Stomach (tissue), 9 donors: Measurements from ENCODE around the gene TFEB. TPM values are rescaled to one million over a fixed set of nuclear protein-coding genes. Genes with fewer than 3 reads are reported as not detected.

Source experiments
- DNase-seq, 2 donors: peaks; one replicate each; pipeline versions ENCODE4 v3.0.0 to v3.0.0-alpha.2; 2013 to 2019
- H3K27ac ChIP-seq, 5 donors: fragments of 200-600 bp in 4 of 5; sonication (generic) in 4 of 5; one replicate each; pipeline ENCODE4 v1.5.1; 2013 to 2019; ENCODE audit warnings: mild to moderate bottlenecking in 1 of 5, moderate library complexity in 1 of 5
- H3K27me3 ChIP-seq, 3 donors: fragments of 200-600 bp; sonication (generic); one replicate each; pipeline ENCODE4 v1.5.1; 2017 to 2019; ENCODE audit warnings: mixed run types in 1 of 3
- H3K36me3 ChIP-seq, 4 donors: fragments of 200-600 bp; sonication (generic); 1 replicate in 3 of 4; 2 replicates in 1 of 4; pipeline ENCODE4 v1.5.1; 2016 to 2019
- H3K4me1 ChIP-seq, 4 donors: fragments of 200-600 bp; sonication (generic); one replicate each; pipeline ENCODE4 v1.5.1; 2016 to 2019
- H3K4me3 ChIP-seq, 4 donors: fragments of 200-600 bp; sonication (generic) in 3 of 4; one replicate each; pipeline ENCODE4 v1.5.1; 2016 to 2019; ENCODE audit warnings: mild to moderate bottlenecking in 1 of 4
- H3K9me3 ChIP-seq, 4 donors: fragments of 200-600 bp; sonication (generic); one replicate each; pipeline ENCODE4 v1.5.1; 2016 to 2019
- EP300 ChIP-seq: sonication (generic); formaldehyde crosslinking; IDR thresholded peaks from one replicate; pipeline ENCODE4 v1.6.1; 2017; ENCODE audit warnings: antibody characterized with exemption
- POLR2A ChIP-seq, 4 donors: fragments of 450-650 bp; IDR thresholded peaks; one replicate each; pipeline ENCODE4 v1.6.1; 2016; ENCODE audit warnings: antibody characterized with exemption in 4 of 4, control low read depth in 2 of 4, mild to moderate bottlenecking in 1 of 4, moderate library complexity in 1 of 4
- POLR2AphosphoS5 ChIP-seq, 3 donors: sonication (generic); formaldehyde crosslinking; IDR thresholded peaks; one replicate each; pipeline ENCODE4 v1.6.1; 2016; ENCODE audit warnings: antibody characterized with exemption in 3 of 3
- WGBS, 5 donors: extraction: QIAGEN DNeasy Blood & Tissue Kit in 3 of 5; methylation state at CpG; one replicate each; pipeline versions ENCODE4 v1.1.5 to v1.1.7; 2013 to 2018; 5-methylcytosine and 5-hydroxymethylcytosine counted together
- intact Hi-C: fragments of 100-400 bp; cut with DNase I; formaldehyde crosslinking; loops from one replicate; pipeline ENCODE4 v1.15.1; 2023; ENCODE audit warnings: low total_unique reads
- polyA plus RNA-seq, 3 donors: library from polyadenylated mRNA; stranded (reverse); fragments of 200-250 nt; gene quantifications; one replicate each; pipeline ENCODE4 v1.2.3, GENCODE V29; 2013
- total RNA-seq, 5 donors: library from RNA; depleted of rRNA; stranded (reverse); fragments of >200 nt; gene quantifications; one replicate each; pipeline versions ENCODE4 v1.1.0 to v1.2.3, GENCODE V29; 2014 to 2016
- TF ChIP-seq, protein P1 (sequence below), 7 experiments: fragments of 450-650 bp in 4 of 7; fragments of 200-600 bp in 3 of 7; sonication (generic) in 3 of 7; IDR thresholded peaks; one replicate each; pipeline ENCODE4 v1.5.1; 2016 to 2019; ENCODE audit warnings: antibody characterized with exemption in 7 of 7, control low read depth in 2 of 7, mild to moderate bottlenecking in 1 of 7
- donor health status: healthy with polysubstance abuse.
- donor health status: Bipolar disorder and iron deficiency.
- donor health status: healthy.

Gene TFEB
- total and polyA plus RNA-seq, 8 donors: 6.4 to 130 (median 13.5) TPM

DNA sequence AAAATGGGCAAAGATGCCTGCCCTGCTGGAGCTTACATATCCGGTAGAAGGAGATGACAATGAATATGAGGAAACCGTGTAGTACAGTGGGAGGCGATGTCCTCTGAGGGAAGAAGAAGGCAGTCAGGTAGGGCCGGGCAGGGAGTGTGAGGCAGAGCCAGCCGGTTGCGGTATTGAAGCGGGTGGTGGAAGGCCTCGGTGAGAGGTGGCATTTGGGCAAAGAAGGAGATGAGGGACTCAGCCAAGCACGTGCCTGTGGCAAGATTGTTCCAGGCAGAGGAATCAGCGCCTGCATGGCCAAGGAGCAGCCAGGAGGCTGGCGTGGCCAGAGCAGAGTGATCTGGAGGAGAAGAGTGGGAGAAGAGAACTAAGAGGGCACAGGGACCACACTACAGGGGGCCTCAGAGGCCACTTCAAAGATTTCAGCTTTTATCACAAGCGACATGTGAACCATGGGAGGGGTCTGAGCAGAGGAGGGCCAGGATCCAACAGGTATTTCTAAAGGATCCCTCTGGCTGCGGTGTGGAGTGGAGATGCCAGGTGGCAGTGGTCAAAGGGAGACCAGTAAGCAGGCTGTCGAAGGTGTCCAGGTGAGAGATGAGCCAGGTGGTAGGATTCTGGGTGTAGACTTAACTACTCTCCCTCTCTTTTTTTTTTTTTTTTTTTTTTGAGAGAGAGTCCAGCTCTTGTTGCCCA lies 83.3 kb downstream of the TFEB start:
- H3K9me3 ChIP-seq: no peaks in the 10 kb centered on the region
- DNase-seq: no peak
- peaks cover 0 to 20% (median 0%) of the 10 kb centered on the region in 3 donors for H3K27me3 ChIP-seq
- 85 to 90% (median 89%) methylated on average over 14 of the region's 14 CpGs for WGBS, 5 donors
- no peak overlapping the region for H3K4me3 ChIP-seq
- peaks cover 0 to 18% (median 0%) of the 10 kb centered on the region in 4 donors for H3K36me3 ChIP-seq
- intact Hi-C loops: no loop called here
- TF ChIP-seq, protein P1, sequence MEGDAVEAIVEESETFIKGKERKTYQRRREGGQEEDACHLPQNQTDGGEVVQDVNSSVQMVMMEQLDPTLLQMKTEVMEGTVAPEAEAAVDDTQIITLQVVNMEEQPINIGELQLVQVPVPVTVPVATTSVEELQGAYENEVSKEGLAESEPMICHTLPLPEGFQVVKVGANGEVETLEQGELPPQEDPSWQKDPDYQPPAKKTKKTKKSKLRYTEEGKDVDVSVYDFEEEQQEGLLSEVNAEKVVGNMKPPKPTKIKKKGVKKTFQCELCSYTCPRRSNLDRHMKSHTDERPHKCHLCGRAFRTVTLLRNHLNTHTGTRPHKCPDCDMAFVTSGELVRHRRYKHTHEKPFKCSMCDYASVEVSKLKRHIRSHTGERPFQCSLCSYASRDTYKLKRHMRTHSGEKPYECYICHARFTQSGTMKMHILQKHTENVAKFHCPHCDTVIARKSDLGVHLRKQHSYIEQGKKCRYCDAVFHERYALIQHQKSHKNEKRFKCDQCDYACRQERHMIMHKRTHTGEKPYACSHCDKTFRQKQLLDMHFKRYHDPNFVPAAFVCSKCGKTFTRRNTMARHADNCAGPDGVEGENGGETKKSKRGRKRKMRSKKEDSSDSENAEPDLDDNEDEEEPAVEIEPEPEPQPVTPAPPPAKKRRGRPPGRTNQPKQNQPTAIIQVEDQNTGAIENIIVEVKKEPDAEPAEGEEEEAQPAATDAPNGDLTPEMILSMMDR (IDR thresholded peaks at IDR 0.05): no peak
- TF ChIP-seq POLR2A (IDR thresholded peaks at IDR 0.05) (no peak), EP300 (no peak), POLR2AphosphoS5 (IDR thresholded peaks at IDR 0.05) (no peak)
- peaks cover 0 to 7% (median 0%) of the 10 kb centered on the region in 4 donors for H3K4me1 ChIP-seq
- no peak overlapping the region for H3K27ac ChIP-seq

DNA sequence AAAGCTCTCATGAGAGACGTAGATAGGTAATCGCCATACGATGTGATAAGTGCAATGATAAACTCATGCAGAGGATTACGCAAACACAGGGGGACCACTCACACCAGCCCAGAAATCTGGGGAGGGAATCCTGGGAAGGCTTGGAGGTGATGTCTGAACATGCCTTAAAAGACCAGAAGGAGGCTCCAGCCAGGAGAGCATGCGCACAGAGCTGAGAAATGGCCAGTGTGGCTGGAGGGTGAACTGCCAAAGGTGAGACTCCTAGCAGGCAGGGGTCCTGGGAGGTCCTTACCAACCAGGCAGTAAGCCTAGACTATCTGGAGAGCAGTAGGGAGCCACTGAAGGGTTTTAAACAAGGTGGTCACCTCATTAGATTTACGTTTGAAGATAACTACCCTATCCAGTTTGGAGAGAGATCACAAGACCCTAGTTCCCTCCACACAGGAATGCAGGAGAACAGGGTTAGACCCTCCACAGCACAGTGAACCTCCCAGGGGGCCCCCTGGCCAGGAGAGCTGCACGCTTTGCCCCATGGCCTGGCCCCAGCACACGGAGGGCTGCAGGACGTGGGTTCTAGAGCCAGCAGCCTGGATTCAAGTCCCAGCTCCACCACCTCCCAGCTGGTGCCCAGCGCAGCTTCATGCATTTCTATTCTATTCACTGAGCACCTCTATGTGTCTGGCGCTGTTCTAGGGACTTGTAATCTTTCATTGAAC lies 84.0 kb downstream of the TFEB start:
- intact Hi-C loops: no loop called here
- WGBS, 5 donors: 59 to 83% (median 70%) methylated on average over 11 of the region's 11 CpGs
- Histone ChIP-seq H3K36me3 (peaks cover 0 to 21% (median 0%) of the 10 kb centered on the region in 4 donors), H3K4me1 (peaks cover 0 to 7% (median 0%) of the 10 kb centered on the region in 4 donors), H3K27me3 (peaks cover 0 to 20% (median 0%) of the 10 kb centered on the region in 3 donors), H3K27ac (no peak overlapping the region), H3K4me3 (no peak overlapping the region), H3K9me3 (no peaks in the 10 kb centered on the region)
- TF ChIP-seq POLR2A (IDR thresholded peaks at IDR 0.05) (no peak), POLR2AphosphoS5 (IDR thresholded peaks at IDR 0.05) (no peak), EP300 (no peak)
- TF ChIP-seq, protein P1 (IDR thresholded peaks at IDR 0.05): no peak
- DNase-seq: no peak

DNA sequence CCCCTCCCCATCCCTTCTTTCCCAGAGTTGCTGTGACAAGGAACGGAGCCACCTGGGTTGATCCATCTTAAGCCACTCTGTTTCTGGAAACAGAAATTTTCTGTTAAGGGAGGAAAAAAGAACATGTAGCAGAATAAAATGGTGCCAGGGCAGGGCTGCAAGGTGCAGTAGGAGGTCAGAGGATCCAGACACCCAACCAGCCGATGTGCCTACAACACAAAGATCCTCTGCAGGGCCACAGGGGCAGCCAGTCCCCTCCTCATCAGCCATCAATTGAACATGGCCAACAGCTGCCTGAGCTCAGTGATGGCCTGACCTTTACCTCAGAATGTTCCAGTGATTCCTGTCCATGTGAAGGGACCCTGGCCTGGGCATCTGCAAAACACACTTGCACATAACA lies 85.3 kb downstream of the TFEB start:
- WGBS, 5 donors: 94 to 100% (median 97%) methylated on average over 2 of the region's 2 CpGs
- H3K9me3 ChIP-seq: no peaks in the 10 kb centered on the region
- no peak overlapping the region for H3K27ac ChIP-seq
- DNase-seq: no peak
- peaks cover 0 to 21% (median 0%) of the 10 kb centered on the region in 4 donors for H3K36me3 ChIP-seq
- H3K4me1 ChIP-seq: peaks cover 0 to 4% (median 0%) of the 10 kb centered on the region in 4 donors
- intact Hi-C loops: no loop called here
- H3K4me3 ChIP-seq: no peak overlapping the region
- peaks cover 0 to 33% (median 0%) of the 10 kb centered on the region in 3 donors for H3K27me3 ChIP-seq
- no peak for TF ChIP-seq POLR2AphosphoS5 (IDR thresholded peaks at IDR 0.05)
- TF ChIP-seq, protein P1 (IDR thresholded peaks at IDR 0.05): no peak
- no peak for TF ChIP-seq EP300
- no peak for TF ChIP-seq POLR2A (IDR thresholded peaks at IDR 0.05)

DNA sequence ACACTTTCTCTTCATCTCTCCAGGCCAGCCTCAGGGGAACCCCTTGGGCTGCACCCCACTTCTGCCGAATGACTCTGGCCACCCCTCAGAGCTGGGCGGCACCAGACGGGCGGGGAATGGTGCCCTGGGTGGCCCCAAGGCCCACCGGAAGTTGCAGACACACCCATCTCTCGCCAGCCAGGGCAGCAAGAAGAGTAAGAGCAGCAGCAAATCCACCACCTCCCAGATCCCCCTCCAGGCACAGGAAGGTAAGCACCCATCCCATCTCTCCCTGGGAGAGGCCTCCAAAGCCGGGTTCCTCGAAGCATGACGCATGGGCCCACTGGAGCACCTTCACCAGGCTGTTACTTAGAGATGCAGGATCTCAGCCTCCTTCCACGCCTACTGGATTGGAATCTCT lies 85.8 kb downstream of the TFEB start:
- intact Hi-C loops: no loop called here
- 67 to 96% (median 76%) methylated on average over 5 to 10 of the region's 10 CpGs for WGBS, 5 donors
- Histone ChIP-seq H3K4me1 (peaks cover 0 to 4% (median 0%) of the 10 kb centered on the region in 4 donors), H3K9me3 (no peaks in the 10 kb centered on the region), H3K27ac (no peak overlapping the region), H3K36me3 (peaks cover 0 to 21% (median 0%) of the 10 kb centered on the region in 4 donors), H3K27me3 (peaks cover 0 to 31% (median 0%) of the 10 kb centered on the region in 3 donors), H3K4me3 (no peak overlapping the region)
- DNase-seq: no peak
- TF ChIP-seq POLR2A (IDR thresholded peaks at IDR 0.05): no peak
- TF ChIP-seq EP300: no peak
- TF ChIP-seq, protein P1 (IDR thresholded peaks at IDR 0.05): no peak
- no peak for TF ChIP-seq POLR2AphosphoS5 (IDR thresholded peaks at IDR 0.05)
